K562 (cell line): ENCODE measurements around the gene SIGLEC14. TPM values are rescaled to one million over a fixed set of nuclear protein-coding genes. Genes with fewer than 3 reads are reported as not detected.

Experiments used
- ATAC-seq: fragments of 200-7000 bp; cut with Tn5 transposase; 3 replicates; pipeline ENCODE4 v1.9.1; 2020; ENCODE audit warnings: moderate library complexity
- BruUV-seq: library from RNA; stranded (reverse); fragments of 400-500 nt; replicated peaks from 2 replicates; lab custom pipeline; 2021; lab: Mats Ljungman, UMichigan
- CTCF ChIA-PET: fragments of 300-600 bp; formaldehyde crosslinking; extraction: SDS; loops from one replicate; lab custom pipeline; 2021; ENCODE audit warnings: low intra/inter-chr PET ratio; lab: Yijun Ruan, JAX
- POLR2A ChIA-PET: fragments of 300-600, 350-650 bp; sonication (Branson Sonifier 250); formaldehyde crosslinking; extraction: SDS; loops from one replicate; lab custom pipeline; 2021; ENCODE audit warnings: antibody characterized with exemption, inconsistent platforms; lab: Yijun Ruan, JAX
- DNase-seq, 4 experiments: peaks; one replicate each; pipeline versions ENCODE4 v3.0.0 to v3.0.0-alpha.2; 2011 to 2018; ENCODE audit warnings: low spot score in 3 of 4, mixed read lengths in 3 of 4; ENCODE audit errors: extremely low read depth in 1 of 4
- FAIRE-seq: peaks from 2 replicates; lab custom pipeline; 2011; peaks lifted over from hg19 to GRCh38; lab: Jason Lieb, UNC
- H2AFZ ChIP-seq: 2 replicates; pipeline ENCODE4 v1.6.0; 2011; ENCODE audit warnings: low read depth, low read length, control low read depth, inconsistent platforms
- H3K27ac ChIP-seq: fragments of 200-600 bp; 3 replicates; pipeline ENCODE4 v1.8.0; 2011; ENCODE audit warnings: low read depth, mild to moderate bottlenecking, control low read depth, inconsistent platforms, low read length, moderate library complexity, mixed read lengths; ENCODE audit errors: extremely low read depth
- H3K27me3 ChIP-seq, 2 experiments: fragments of 300-600 bp in 1 of 2; 2 replicates in 1 of 2; 3 replicates in 1 of 2; pipeline versions ENCODE4 v1.6.0 to v1.8.0; 2011; ENCODE audit warnings: inconsistent platforms in 2 of 2, low read length in 2 of 2, mild to moderate bottlenecking in 1 of 2, mixed read lengths in 1 of 2, moderate library complexity in 1 of 2; ENCODE audit not compliant: control insufficient read depth in 2 of 2, insufficient read depth in 2 of 2
- H3K36me3 ChIP-seq: fragments of 300-600 bp; 3 replicates; pipeline ENCODE4 v1.8.0; 2011; ENCODE audit warnings: mild to moderate bottlenecking, low read length, inconsistent platforms; ENCODE audit not compliant: control insufficient read depth, insufficient read depth
- H3K4me1 ChIP-seq, 2 experiments: fragments of 200-600 bp in 1 of 2; replicated peaks in 1 of 2; 2 replicates in 1 of 2; 3 replicates in 1 of 2; pipeline versions ENCODE4 v1.5.1 to v1.8.0; 2011; ENCODE audit warnings: inconsistent platforms in 2 of 2, low read length in 2 of 2, mild to moderate bottlenecking in 1 of 2, mixed read lengths in 1 of 2, moderate library complexity in 1 of 2; ENCODE audit not compliant: control insufficient read depth in 2 of 2, insufficient read depth in 2 of 2
- H3K4me2 ChIP-seq: 2 replicates; pipeline ENCODE4 v1.6.1; 2011; ENCODE audit warnings: low read length, control low read depth, inconsistent platforms, mixed read lengths; ENCODE audit not compliant: insufficient read depth
- H3K4me3 ChIP-seq: fragments of 200-600 bp; sonication (generic), shearing (Covaris generic); 2 replicates; pipeline ENCODE4 v1.5.1; 2016; ENCODE audit warnings: control low read depth, inconsistent platforms
- H3K79me2 ChIP-seq: fragments of 200-600 bp; 3 replicates; pipeline ENCODE4 v1.8.0; 2011; ENCODE audit warnings: low read length, inconsistent platforms; ENCODE audit not compliant: control insufficient read depth, insufficient read depth
- H3K9ac ChIP-seq, 2 experiments: 2 replicates each; pipeline versions ENCODE4 v1.6.0 to v1.6.1; 2011; ENCODE audit warnings: low read depth in 2 of 2, low read length in 2 of 2, control low read depth in 1 of 2, inconsistent platforms in 1 of 2, mild to moderate bottlenecking in 1 of 2, mixed read lengths in 1 of 2; ENCODE audit not compliant: insufficient read depth in 1 of 2
- H3K9me1 ChIP-seq: one replicate; pipeline ENCODE4 v1.6.0; 2011; ENCODE audit warnings: inconsistent platforms, mild to moderate bottlenecking, low read length, moderate library complexity; ENCODE audit not compliant: control insufficient read depth, insufficient read depth
- H3K9me3 ChIP-seq: replicated peaks from 2 replicates; pipeline ENCODE4 v1.5.1; 2011; ENCODE audit warnings: low read depth, low read length, inconsistent platforms; ENCODE audit not compliant: control insufficient read depth, insufficient read depth
- H4K20me1 ChIP-seq: replicated peaks from 2 replicates; pipeline ENCODE4 v1.6.1; 2011; ENCODE audit warnings: low read length, inconsistent platforms, mixed read lengths; ENCODE audit not compliant: control insufficient read depth, insufficient read depth
- ADNP ChIP-seq: fragments of 200-800 bp; sonication (Bioruptor generic); IDR thresholded peaks from 2 replicates; pipeline ENCODE4 v1.6.1; 2016; ENCODE audit warnings: missing genetic modification characterization, missing compliant biosample characterization
- E2F6 ChIP-seq, 2 experiments: IDR thresholded peaks; 2 replicates each; pipeline ENCODE4 v1.6.1; 2011; ENCODE audit warnings: borderline replicate concordance in 1 of 2, control low read depth in 1 of 2, low read depth in 1 of 2, low read length in 1 of 2, mild to moderate bottlenecking in 1 of 2, mixed read lengths in 1 of 2, moderate library complexity in 1 of 2; ENCODE audit not compliant: insufficient read depth in 1 of 2, insufficient read length in 1 of 2, poor library complexity in 1 of 2, severe bottlenecking in 1 of 2; ENCODE audit errors: extremely low read depth in 1 of 2
- EP300 ChIP-seq: IDR thresholded peaks from 2 replicates; pipeline ENCODE4 v1.6.1; 2012; ENCODE audit warnings: low read length, improper control_type of control experiment
- ETV6 ChIP-seq, 3 experiments: fragments of 150-350 bp in 1 of 3; sonication (generic) in 1 of 3; formaldehyde crosslinking in 1 of 3; IDR thresholded peaks; 2 replicates each; pipeline versions ENCODE4 v1.6.1 to v1.8.0; 2014 to 2022; ENCODE audit warnings: borderline replicate concordance in 2 of 3, low read depth in 2 of 3, antibody characterized with exemption in 1 of 3, low read length in 1 of 3, mild to moderate bottlenecking in 1 of 3, missing genetic modification reagents in 1 of 3
- HMG20A ChIP-seq: fragments of 450-650 bp; formaldehyde crosslinking; conservative IDR thresholded peaks from 2 replicates; pipeline ENCODE4 v1.4.0; 2020; ENCODE audit warnings: mild to moderate bottlenecking, mixed read lengths
- SFPQ ChIP-seq: fragments of 200-400 bp; formaldehyde crosslinking; IDR thresholded peaks from 2 replicates; pipeline ENCODE4 v1.6.1; 2017; ENCODE audit warnings: mild to moderate bottlenecking, low read depth, low read length, moderate library complexity
- SP2 ChIP-seq: IDR thresholded peaks from 2 replicates; pipeline ENCODE4 v1.6.1; 2011; ENCODE audit warnings: mild to moderate bottlenecking, low read depth, low read length, moderate library complexity; ENCODE audit not compliant: poor library complexity, severe bottlenecking; ENCODE audit errors: extremely low read depth
- TCF7L2 ChIP-seq: fragments of 150-350 bp; IDR thresholded peaks from 2 replicates; pipeline ENCODE4 v1.6.1; 2016; ENCODE audit warnings: low read depth, mild to moderate bottlenecking, low read length, moderate library complexity
- ZC3H4 ChIP-seq: sonication (generic); formaldehyde crosslinking; IDR thresholded peaks from 2 replicates; pipeline ENCODE4 v1.9.0; 2021; ENCODE audit warnings: missing genetic modification reagents, borderline replicate concordance
- WGBS: fragments of 100-300 bp; shearing (Covaris generic); methylation state at CpG from one replicate; pipeline ENCODE4 v1.1.6; 2016; ENCODE audit warnings: low coverage, mixed read lengths; ENCODE audit not compliant: insufficient coverage; ENCODE audit errors: missing lambda C conversion rate; 5-methylcytosine and 5-hydroxymethylcytosine counted together
- in situ Hi-C: fragments of 300-500 bp; cut with MboI; formaldehyde crosslinking; loops from 4 replicates; pipeline ENCODE4 v1.15.0; 2018; ENCODE audit warnings: inconsistent platforms, mixed read lengths
- intact Hi-C: fragments of 100-400 bp; cut with micrococcal nuclease; formaldehyde crosslinking; loops from 2 replicates; pipeline ENCODE4 v1.14.2; 2022
- polyA plus RNA-seq, 8 experiments: library from polyadenylated mRNA; depleted of rRNA in 4 of 8; stranded (reverse) in 5 of 8; unstranded in 3 of 8; fragments of >200 nt; fragmentation: Nextera tagmentation in 2 of 8; fragmentation: Illumina TruSeq in 1 of 8; extraction: Ambion mirVana in 2 of 8; extraction: Trizol in 1 of 8; gene quantifications; 2 replicates each; pipeline versions ENCODE4 v1.2.1 to v1.2.3, GENCODE V29; 2011 to 2014; ENCODE audit warnings: inconsistent platforms in 1 of 8, missing spikeins in 1 of 8
- total RNA-seq, 7 experiments: library from RNA; depleted of rRNA in 6 of 7; stranded (reverse); fragments of >200 nt in 6 of 7; fragmentation: Illumina TruSeq in 2 of 7; extraction: Trizol in 2 of 7; gene quantifications; 2 replicates each; pipeline versions ENCODE4 v1.2.1 to v1.2.3, GENCODE V29; 2011 to 2021; ENCODE audit warnings: low replicate concordance in 1 of 7
- TF ChIP-seq, protein P1 (sequence below): fragments of 250-450 bp; sonication (Bioruptor Pico); IDR thresholded peaks from 2 replicates; pipeline ENCODE4 v1.8.0; 2022; ENCODE audit warnings: moderate library complexity, mild to moderate bottlenecking, inconsistent platforms

The SIGLEC14 gene
- total and polyA plus RNA-seq, 9 of the 15 experiments (the other 6 are each of a cell fraction or from before 2014, with no cell fraction given): not detected

- POLR2A ChIA-PET: interaction anchor here (1.0 kb wide), 1 partner anchor 9 kb away, joined by 3 read pairs; no protein-coding TSS in a partner anchor
- TF ChIP-seq SP2: no peak
- TF ChIP-seq TCF7L2: no peak
- TF ChIP-seq, protein P1, sequence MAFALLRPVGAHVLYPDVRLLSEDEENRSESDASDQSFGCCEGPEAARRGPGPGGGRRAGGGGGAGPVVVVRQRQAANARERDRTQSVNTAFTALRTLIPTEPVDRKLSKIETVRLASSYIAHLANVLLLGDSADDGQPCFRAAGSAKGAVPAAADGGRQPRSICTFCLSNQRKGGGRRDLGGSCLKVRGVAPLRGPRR (CRISPR knock-in tag): no peak
- no peak for TF ChIP-seq EP300
- 0 out of 4 replicates have a peak, but pooled peaks of 1 of the 2 experiments have one; percentile 49 for TF ChIP-seq ETV6 (IDR thresholded peaks at IDR 0.05; ENCODE audit: borderline replicate concordance in 1 of 2, low read depth in 2 of 2, low read length in 1 of 2)
- no peak for TF ChIP-seq ETV6 (CRISPR knock-in tag; IDR thresholded peaks at IDR 0.05; ENCODE audit: borderline replicate concordance)
- TF ChIP-seq E2F6 (IDR thresholded peaks at IDR 0.05; ENCODE audit: borderline replicate concordance in 1 of 2, extremely low read depth in 1 of 2, insufficient read depth in 1 of 2, insufficient read length in 1 of 2, low read depth in 1 of 2, low read length in 1 of 2, poor library complexity in 1 of 2, severe bottlenecking in 1 of 2): peak in 1 of 2 experiments; percentile 37
- TF ChIP-seq SFPQ: no peak
- no peak for TF ChIP-seq HMG20A
- TF ChIP-seq ADNP (tag): no peak
- no peak for TF ChIP-seq ZC3H4 (CRISPR knock-in tag)
- ATAC-seq: no peak
- Histone ChIP-seq H3K27ac (no peak overlapping the region), H3K4me1 (peaks cover 0 to 7% of the 10 kb centered on the region in 2 experiments; a peak in 3 of 5 replicates), H3K27me3 (peaks cover 9 to 20% of the 10 kb centered on the region in 2 experiments; a peak in 3 of 5 replicates), H3K9me3 (peaks cover 4% of the 10 kb centered on the region), H2AFZ (no peak overlapping the region), H3K4me2 (no peak overlapping the region), H3K9me1 (no peaks in the 10 kb centered on the region), H4K20me1 (no peaks in the 10 kb centered on the region), H3K4me3 (no peak overlapping the region), H3K9ac (no peak overlapping the region), H3K36me3 (no peaks in the 10 kb centered on the region), H3K79me2 (no peaks in the 10 kb centered on the region)
- in situ Hi-C loops: loop anchor here (10.0 to 25.0 kb wide), 2 partner anchors 177 to 489 kb away; partner anchors contain the start of gene CEACAM18
- CTCF ChIA-PET: interaction anchor here (0.6 kb wide), 1 partner anchor 62 kb away, joined by 3 read pairs; no protein-coding TSS in a partner anchor
- no peak for FAIRE-seq
- intact Hi-C loops: loop anchor here (10.0 kb wide), 1 partner anchor 497 kb away; no protein-coding TSS in a partner anchor
- WGBS: 7% methylated on average over 6 of the region's 7 CpGs
- DNase-seq: peak in 1 of 4 experiments; percentile 17
- no TSS peak for BruUV-seq
Observed at GRCh38 chr19:51651216-51651846, 4.7 kb upstream of the SIGLEC14 start.
